GM18502 (cell line): ENCODE data around the gene KRTAP9-3.
"Not testable (repeated sequence)": the region's sequence is repeated elsewhere in the genome, so short reads cannot be mapped to it uniquely, and the experiment has no call there.

ENCODE experiments used
- ATAC-seq: cut with Tn5 transposase; IDR thresholded peaks from one replicate; pipeline ENCODE4 v1.9.1; 2021; ENCODE audit warnings: mild to moderate bottlenecking; ENCODE audit not compliant: unreplicated experiment, poor library complexity

The KRTAP9-3 gene

GRCh38 chr17:41246995-41247787 lies 14.9 kb downstream of the KRTAP9-3 start:
- not testable (repeated sequence) for ATAC-seq

- not testable (repeated sequence) for ATAC-seq
These were observed 17.5 kb downstream of the KRTAP9-3 start, which contains the start of gene KRTAP9-4 for GRCh38 chr17:41249637-41250240. Gene KRTAP9-4, plus strand, starts transcription at chr17:41249687. Its CDS starts 34 bp downstream, at chr17:41249721.

GRCh38 chr17:41251261-41251660 lies 19.0 kb downstream of the KRTAP9-3 start:
- no peak for ATAC-seq

GRCh38 chr17:41254861-41255260 lies 22.6 kb downstream of the KRTAP9-3 start:
- no peak for ATAC-seq

GRCh38 chr17:41255381-41256290 lies 23.4 kb downstream of the KRTAP9-3 start, which contains the start of gene KRTAP9-9:
Gene KRTAP9-9, plus strand, starts transcription at chr17:41255384.
- not testable (repeated sequence) for ATAC-seq

GRCh38 chr17:41256291-41256685 lies 24.0 kb downstream of the KRTAP9-3 start:
- ATAC-seq, result no peak

GRCh38 chr17:41258406-41258805 lies 26.2 kb downstream of the KRTAP9-3 start:
- ATAC-seq, result no peak

GRCh38 chr17:41263212-41263611 lies 31.0 kb downstream of the KRTAP9-3 start:
- no peak for ATAC-seq

GRCh38 chr17:41264599-41264998 lies 32.4 kb downstream of the KRTAP9-3 start:
- no peak for ATAC-seq

GRCh38 chr17:41265078-41265477 lies 32.8 kb downstream of the KRTAP9-3 start, which contains the start of gene KRTAP9-6:
Gene KRTAP9-6, plus strand, starts transcription at chr17:41265378. Its CDS starts 0 bp downstream, at chr17:41265378.
- no peak for ATAC-seq

GRCh38 chr17:41267711-41268110 lies 35.5 kb downstream of the KRTAP9-3 start:
- ATAC-seq, result no peak

GRCh38 chr17:41271323-41271722 lies 39.1 kb downstream of the KRTAP9-3 start:
- not testable (repeated sequence) for ATAC-seq

GRCh38 chr17:41271858-41272257 lies 39.6 kb downstream of the KRTAP9-3 start:
- no peak for ATAC-seq

- ATAC-seq, result not testable (repeated sequence)
These were observed 43.5 kb downstream of the KRTAP9-3 start, which contains the start of gene KRTAP9-7 for GRCh38 chr17:41275648-41276190. Gene KRTAP9-7, plus strand, starts transcription at chr17:41275698. Its CDS starts 0 bp downstream, at chr17:41275698.

- ATAC-seq, result no peak
These were observed 46.1 kb downstream of the KRTAP9-3 start for GRCh38 chr17:41278176-41278955.
